NCI-H1930 (cell line): ENCODE data around the gene NMT2.

Experiments
- DNase-seq, 2 experiments: peaks; one replicate each; lab custom pipeline; 2025; lab: John Stamatoyannopoulos, UW

The NMT2 gene

DNA sequence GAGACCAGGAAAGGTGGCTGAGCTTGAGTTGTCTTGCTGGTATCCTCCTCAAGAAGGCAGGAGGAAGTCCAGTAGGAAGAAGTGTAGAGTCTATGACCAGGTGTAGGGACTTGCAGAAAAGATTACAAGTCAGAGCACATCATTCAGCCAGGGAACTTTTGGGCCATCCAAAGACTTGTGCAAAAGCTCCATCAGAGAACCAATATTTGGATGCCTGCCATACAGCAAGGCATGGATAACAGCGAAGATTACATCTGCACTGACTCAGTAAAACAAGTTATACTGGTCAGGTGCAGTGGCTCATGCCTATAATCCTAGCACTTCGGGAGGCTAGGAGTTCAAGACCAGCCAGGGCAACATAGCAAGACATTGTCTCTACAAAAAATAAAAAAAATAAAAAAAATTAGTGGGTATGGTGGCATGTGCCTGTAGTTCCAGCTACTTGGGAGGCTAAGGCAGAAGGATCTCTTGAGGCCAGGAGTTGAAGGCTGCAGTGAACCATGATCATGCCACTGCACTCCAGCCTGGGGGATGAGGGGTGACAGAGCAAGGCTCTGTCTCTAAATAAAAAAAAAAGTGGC is 13.2 kb upstream of the NMT2 start:
- DNase-seq = no peak

- no peak for DNase-seq
Measured at GRCh38 chr10:15180736-15181135, 12.2 kb upstream of the NMT2 start.

DNA sequence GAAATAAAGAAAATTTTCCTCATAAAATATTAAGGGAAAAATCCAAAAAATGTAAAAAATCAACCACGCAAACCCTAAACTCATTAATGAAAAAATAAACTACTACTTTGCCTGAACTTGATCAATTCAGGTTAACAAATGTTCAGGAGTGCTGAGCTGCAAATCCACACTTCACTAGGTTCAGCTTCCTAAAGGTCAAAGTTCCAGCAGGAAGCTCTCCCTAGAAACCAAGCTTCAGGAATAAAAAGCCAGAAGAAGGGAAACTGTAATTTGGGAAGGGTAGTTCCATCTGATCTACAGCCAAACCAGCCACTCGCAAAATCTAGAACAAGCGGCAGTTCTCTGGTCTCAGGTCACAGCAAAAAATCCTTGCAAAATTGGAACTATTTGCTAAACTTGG is 7.8 kb upstream of the NMT2 start:
- DNase-seq = no peak

DNA sequence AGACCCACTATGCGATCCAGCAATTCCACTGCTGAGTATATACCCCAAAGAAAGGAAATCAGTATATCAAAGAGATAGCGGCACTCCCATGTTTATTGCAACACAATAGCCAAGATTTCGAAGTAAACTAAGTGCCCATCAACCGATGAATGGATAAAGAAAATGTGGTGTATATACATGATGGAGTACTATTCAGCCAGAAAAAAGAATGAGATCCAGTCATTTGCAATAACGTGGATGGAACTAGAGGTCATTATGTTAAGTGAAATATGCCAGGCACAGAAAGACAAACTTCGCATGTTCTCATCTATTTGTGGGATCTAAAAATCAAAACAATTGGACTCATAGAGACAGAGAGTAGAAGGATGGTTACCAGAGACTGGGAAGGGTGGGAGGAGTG is 7.1 kb upstream of the NMT2 start:
- DNase-seq = no peak

DNA sequence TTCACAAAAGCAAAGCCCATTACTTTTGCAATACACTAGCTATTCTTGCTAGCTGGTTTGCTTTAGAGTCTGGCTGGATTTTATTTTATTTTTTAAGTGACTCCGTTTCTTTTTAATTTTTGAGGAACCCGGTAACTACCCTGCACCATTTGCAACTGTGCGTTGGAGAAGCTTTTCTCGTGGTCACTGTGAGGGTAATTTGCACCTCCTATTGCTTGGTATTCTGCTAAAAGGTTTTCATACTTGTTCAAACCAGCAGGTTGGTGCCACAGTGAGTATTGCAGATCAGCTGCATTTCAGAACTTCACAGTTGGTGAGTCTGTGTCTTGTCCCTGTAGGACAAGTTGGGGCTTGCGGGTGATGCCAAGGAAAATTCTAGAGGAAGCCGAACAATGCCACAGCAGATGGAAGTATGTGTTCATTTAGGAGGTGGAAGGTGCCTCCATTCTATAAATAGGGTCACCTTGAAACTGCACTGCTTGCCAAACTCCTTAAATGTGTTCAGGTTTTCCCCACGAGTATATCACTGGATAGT is 3.9 kb upstream of the NMT2 start:
- no peak for DNase-seq

- no peak for DNase-seq
Measured at GRCh38 chr10:15169555-15170401, 1.3 kb upstream of the NMT2 start.

DNA sequence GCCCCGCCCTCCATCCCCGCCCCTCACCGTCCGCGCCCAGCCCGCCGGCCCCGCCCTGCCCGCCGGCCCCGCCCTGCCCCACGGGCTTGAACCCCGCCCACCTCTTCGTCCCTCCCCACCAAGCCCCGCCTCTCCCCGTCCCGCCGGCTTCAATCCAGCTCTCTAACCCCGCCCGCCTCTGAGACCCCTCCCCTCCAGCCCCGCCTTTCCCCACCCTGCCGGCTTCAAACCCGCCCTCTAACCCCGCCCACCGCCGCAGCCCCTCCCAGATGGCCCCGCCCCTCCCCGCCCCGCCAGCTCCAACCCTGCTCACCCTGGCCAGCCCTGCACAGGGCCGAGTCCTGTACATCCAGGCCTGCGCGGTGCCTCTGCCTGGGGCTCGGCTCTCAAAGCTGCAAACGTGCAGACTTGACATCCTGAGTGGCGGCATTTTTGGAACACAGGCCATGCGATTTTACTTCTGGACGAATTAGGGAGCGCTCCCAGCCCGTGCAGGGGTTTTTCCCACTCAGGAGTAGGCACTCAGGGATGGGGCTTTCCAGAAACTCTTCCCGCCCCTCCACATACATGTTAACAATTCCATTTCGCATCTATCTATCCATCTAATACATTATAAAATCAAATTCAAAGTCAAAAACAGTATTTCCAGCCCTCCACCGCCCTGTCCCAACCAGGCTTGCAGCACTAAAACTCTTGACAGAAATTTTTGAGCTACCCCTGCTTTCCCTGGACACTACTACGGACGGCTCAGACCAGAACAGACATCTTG is 477 bp upstream of the NMT2 start:
- peak; percentile 45 to 57 for DNase-seq

DNA sequence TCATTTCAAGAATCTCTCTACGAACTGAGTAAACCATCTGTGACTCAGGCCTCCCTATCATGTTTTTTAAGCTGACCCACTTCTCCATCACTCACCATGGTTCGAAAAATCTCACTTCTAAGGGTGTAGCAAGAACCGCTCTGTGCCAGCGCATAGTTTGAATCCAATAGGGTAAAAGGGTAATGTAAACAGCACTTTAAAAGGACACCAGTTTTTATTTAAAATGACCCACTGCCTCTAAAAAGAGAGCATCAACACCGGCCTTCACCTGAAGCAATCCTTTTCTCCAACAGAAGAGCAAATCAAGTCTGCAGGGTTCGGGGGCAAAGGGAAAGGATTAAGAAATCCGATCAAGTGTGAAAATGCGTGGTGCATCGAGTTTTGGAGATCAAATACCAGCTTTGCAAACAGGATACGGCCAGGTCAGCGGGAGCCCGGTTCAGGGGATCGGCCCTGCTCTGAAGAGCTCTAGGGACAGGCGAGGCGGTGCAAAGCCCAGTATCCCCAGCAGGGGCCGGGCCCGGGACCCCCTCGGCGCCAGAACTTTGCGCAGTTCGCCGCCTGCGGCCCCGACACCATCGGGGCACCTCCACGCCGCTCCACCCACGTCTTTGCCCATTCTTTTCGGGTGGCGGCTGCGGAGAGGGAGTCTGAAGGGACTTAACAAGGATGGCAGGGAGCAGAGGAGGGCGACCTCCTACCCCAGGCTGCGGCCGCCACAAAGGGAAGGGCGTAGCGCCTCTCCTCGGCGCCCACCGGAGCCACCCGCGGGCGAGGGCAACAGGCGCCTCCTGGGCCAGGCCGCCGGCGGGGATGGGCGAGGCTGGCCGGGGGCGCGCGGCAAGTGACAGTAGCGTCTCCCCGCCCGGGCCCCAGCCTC is 842 bp downstream of the NMT2 start:
- DNase-seq = peak in 1 of 2 experiments; percentile 2

DNA sequence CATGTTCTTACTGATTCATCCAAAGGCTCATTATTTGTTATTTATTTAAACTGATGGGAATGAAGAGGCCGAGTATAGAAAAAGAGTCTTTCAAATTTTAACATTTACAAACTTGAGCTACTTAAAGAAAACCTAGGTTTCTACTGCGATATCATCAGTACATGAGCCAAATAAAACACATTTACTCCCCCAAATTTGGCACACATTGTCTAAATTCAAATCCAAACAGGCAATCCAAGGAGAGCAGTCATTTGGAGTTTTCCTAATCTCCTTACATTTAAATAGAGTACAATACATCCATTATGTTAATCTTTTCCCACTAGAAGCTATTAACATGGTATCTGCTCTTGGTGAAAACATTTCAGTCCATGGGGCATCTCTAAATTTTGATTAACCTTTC is 2.2 kb downstream of the NMT2 start:
- DNase-seq = no peak

DNA sequence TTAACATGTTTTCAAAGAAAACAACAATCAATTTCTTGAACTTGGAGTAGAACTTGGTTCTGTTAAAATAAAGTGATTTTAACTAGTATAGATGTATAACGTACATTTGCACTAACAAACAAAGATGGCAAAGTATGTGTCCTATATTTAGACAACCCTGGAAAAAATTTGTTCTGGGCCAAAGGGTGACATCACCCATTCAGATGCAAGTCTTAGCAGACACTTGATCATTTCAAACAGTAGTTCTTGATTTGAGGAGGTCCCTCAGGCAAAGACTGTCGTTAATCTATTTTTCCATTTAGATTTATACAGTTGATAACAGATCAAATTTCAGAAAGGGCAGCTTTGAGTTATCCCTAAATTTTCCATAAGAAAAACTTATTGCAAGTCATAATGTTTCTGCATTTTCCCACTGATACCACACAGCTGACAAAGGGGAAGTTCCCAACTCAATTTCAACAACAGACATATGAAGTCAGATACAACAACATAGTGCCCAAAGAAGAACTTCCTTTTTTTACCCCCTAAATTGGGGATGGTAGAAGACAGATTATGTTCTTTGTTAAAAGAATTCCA is 5.2 kb downstream of the NMT2 start:
- no peak for DNase-seq

DNA sequence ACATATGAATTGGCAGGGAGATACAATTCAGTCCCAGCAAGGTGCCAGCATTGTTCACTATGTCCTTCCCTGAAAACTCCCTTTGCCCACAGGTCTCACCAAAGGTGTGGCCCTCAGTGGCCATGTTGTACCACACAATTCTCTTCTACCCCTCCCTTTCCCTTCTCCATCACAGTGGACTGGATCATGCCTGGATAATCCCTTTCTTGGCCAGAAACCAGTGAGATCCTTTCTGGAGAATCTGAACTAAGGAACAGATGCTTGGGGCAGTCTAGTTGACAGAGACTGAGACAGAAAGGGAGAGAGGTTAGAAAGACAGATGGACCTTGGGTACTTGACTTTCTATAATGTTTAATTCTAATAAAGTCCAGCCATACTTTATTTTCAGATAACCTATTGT is 9.5 kb downstream of the NMT2 start:
- DNase-seq = no peak

GRCh38 chr10:15158448-15158847 is 10.0 kb downstream of the NMT2 start:
- DNase-seq = no peak

GRCh38 chr10:15155978-15156656 is 12.4 kb downstream of the NMT2 start:
- DNase-seq = no peak

- DNase-seq = no peak
Measured at GRCh38 chr10:15152556-15152955, 15.9 kb downstream of the NMT2 start.

DNA sequence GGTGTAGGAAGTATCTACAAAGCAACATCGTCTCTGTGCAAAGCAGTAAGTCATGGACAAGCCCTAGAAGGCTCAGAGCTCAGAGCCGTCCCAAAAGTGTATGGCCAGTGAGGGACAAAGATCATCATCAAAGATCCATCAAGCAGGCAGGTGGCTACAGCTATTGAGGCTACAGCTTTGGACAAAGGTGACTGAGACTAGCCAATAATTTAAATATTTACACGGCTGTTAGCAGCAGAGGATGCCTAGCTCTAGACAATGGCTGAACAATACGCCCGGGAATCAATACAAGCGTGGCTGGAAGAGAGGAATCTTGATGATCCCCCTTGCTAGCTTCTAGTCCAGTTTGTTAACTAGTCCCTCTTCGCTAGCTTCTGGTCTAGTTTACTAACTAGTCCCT is 17.9 kb downstream of the NMT2 start:
- DNase-seq = peak; percentile 11 to 15

- DNase-seq = no peak
Measured at GRCh38 chr10:15149042-15149771, 19.3 kb downstream of the NMT2 start.

DNA sequence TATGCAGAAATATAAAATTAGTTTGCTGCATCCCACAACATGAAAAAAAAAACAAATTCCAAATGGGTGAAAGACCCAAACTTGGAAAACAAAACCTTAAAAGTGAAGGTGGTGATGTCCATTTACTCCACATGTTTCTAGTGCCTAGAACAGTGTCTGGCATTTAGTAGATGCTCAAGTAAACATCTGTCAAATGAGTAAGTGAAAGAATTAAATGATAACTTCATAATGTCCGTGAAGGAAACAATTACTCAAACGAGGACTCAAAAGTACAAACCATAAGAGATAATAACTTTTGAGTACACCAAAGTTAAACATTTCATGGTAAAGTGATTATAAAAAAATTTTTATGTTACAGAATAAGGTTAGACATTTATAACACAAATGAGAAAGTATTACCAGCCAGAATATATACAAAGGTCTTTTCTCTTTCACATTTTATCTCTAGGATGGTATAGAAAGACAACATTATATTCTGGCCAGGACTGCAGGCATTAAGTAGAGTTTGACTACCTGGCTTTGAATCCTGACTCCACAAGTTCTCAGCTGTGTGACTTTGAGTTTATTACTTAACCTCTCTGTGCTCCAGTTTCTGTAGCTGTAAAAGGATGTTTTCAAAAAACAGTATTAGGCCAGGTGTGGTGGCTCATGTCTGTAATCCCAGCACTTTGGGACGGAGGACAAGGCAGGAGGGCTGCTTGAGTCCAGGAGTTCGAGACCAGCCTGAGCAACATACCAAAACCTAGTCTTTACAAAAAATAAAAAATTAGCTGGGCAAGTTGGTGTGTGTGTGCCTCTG is 20.7 kb downstream of the NMT2 start:
- DNase-seq = no peak

GRCh38 chr10:15146366-15146765 is 22.1 kb downstream of the NMT2 start:
- no peak for DNase-seq

DNA sequence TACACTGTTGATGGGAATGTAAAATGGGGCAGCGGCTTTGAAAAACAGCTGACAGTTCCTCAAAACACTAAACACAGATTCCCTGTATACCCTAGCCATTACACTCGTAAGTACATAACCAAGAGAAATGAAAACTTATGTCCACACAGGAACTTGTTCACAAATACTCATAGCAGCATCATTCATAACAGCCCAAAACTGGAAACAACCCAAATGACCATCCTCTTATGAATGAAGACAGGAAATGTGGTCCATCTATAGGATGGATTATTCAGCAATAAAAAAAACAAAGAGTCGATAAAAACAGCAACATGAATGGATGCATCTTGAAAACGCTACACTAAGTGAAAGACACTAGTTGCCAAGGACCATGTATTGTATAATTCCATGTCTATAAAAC is 23.7 kb downstream of the NMT2 start:
- DNase-seq = no peak
